ENCODE measurements around the gene RAB13. TPM values are rescaled to one million over a fixed set of nuclear protein-coding genes. Genes with fewer than 3 reads are reported as not detected.

RAB13 gene
- total RNA-seq, 1 donor from 2014 or later: 104 TPM

GRCh38 chr1:153932156-153933131 lies 53.7 kb downstream of the RAB13 start:
- DNase-seq: no peak

Other genes starting within 250 kb of the RAB13 start
- gene SLC27A3, start 210.9 kb downstream of the RAB13 start, total RNA-seq: 27.6 and 30.0 TPM in 2 replicates
- 5.4 and 9.9 TPM in 2 replicates for gene GATAD2B, start 63.4 kb downstream of the RAB13 start, total RNA-seq
- 17.3 and 18.0 TPM in 2 replicates for gene DENND4B, start 39.6 kb downstream of the RAB13 start, total RNA-seq
- gene CRTC2, start 27.7 kb downstream of the RAB13 start, total RNA-seq: 3.7 and 7.5 TPM in 2 replicates
- 153 and 161 TPM in 2 replicates for gene SLC39A1, start 22.8 kb downstream of the RAB13 start, total RNA-seq
- gene CREB3L4, start 18.4 kb downstream of the RAB13 start, total RNA-seq: 11.0 and 13.1 TPM in 2 replicates
- gene JTB, start 8.7 kb downstream of the RAB13 start, total RNA-seq: 139 and 198 TPM in 2 replicates
- gene RPS27, start 4.4 kb upstream of the RAB13 start, total RNA-seq: 348 and 1,017 TPM in 2 replicates
- 0.09 and 0.17 TPM in 2 replicates for gene NUP210L, start 168.7 kb upstream of the RAB13 start, total RNA-seq
- 707 and 1,476 TPM in 2 replicates for gene TPM3, start 205.8 kb upstream of the RAB13 start, total RNA-seq
- not detected in 2 replicates for gene CFAP141, start 220.0 kb upstream of the RAB13 start, total RNA-seq
- gene UBAP2L, start 234.6 kb upstream of the RAB13 start, total RNA-seq: 47.8 and 97.6 TPM in 2 replicates